AG09319 (cell line): ENCODE results near the gene FIGLA.

Source experiments
- DNase-seq: peaks from one replicate; pipeline ENCODE4 v3.0.0-alpha.2; 2010; ENCODE audit warnings: low read depth; ENCODE audit errors: extremely low read depth
- TF ChIP-seq, protein P1 (sequence below): IDR thresholded peaks from 2 replicates; pipeline ENCODE4 v1.5.1; 2011; ENCODE audit warnings: low read depth, mild to moderate bottlenecking, inconsistent platforms, low read length, moderate library complexity

FIGLA gene

DNA sequence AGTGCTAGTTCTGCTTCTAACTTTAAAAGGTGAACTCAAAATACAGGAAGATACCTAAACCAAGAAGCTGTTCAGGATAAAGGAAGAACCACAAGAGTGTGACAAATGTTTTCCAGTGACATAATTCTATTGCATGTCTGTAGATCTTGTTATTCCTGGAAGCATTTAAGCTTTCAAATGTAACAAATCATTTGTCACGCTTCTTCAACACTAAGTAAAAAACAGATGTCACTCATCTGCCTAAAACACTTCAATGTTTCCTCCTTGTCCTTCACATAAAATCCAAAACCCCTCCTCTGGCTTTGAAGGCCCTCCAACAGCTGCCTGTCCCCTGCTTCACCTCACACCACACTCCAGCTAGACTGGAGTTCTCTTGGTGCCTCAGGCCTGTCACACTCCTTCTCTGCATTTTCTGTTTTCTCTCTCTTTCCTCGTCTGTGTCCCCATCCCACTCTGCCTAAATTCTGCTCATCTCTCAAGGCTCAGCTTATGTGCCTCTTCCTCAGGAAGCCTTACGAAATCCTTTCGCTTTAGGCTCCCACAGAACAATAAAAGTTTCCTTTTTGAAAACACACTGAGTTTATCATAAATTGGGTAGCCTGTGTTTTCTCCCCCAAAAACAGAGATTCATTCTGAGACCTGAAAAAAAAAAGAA, 36.4 kb upstream of the FIGLA start:
- TF ChIP-seq, protein P1, sequence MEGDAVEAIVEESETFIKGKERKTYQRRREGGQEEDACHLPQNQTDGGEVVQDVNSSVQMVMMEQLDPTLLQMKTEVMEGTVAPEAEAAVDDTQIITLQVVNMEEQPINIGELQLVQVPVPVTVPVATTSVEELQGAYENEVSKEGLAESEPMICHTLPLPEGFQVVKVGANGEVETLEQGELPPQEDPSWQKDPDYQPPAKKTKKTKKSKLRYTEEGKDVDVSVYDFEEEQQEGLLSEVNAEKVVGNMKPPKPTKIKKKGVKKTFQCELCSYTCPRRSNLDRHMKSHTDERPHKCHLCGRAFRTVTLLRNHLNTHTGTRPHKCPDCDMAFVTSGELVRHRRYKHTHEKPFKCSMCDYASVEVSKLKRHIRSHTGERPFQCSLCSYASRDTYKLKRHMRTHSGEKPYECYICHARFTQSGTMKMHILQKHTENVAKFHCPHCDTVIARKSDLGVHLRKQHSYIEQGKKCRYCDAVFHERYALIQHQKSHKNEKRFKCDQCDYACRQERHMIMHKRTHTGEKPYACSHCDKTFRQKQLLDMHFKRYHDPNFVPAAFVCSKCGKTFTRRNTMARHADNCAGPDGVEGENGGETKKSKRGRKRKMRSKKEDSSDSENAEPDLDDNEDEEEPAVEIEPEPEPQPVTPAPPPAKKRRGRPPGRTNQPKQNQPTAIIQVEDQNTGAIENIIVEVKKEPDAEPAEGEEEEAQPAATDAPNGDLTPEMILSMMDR: no peak
- DNase-seq: no peak

DNA sequence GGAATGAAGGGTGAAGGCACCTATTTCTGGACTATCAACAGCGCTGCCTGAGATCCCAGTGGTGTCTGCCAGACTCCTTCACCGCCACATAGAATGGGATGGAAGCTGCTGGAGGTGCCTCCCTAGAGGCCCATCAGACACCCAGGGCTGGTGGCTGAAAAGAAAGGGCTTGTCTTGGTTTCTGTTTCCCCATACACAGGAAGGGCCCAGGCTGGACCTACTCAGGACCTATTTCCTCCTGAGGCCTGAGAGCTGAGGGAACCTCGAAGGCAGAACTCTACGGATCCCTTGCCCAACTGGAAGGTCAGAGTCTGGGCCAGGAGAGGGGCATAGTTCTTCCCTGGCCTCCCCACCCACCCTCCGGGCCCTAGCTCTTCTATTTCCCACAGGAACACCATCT, 32.8 kb upstream of the FIGLA start:
- TF ChIP-seq, protein P1: no peak
- no peak for DNase-seq

DNA sequence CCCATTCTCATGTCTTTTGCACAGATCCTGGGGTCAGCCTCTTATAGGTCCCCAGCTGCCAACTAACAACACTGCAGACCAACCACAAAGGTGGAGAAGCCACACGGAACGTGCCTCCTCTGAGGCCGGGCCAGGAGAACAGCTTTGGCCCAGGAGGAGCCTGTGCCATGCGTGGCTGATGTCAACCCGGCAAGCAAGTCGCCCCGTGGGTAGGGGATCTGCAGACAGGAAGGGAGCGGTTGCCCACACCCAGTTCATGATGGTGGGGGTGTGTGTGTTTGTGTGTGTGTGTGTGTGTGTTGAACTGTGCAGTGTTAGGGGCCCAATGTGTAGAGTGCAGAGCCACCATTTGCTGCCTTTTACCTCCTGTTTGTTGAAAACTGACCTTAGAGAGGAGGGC, 32.4 kb upstream of the FIGLA start:
- no peak for DNase-seq
- TF ChIP-seq, protein P1: no peak

DNA sequence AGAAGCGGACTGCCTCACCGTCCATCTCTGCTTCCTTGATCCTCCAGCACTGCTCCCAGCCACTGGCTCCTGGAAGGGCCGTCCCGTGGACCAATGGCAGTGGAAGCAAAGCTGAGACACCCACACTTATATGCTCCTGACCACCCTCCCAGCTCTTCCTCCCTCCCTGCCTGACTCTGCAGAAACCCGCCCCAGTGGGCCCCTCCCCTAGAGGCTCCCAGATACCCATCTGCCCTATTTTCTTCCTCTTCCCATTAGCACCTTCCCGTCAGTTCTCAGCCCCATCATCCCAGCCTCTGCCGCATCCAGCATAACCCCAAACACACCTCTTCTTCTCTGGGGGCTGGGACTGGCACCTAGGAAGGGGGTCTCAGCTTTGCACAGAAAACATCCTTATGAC, 30.1 kb upstream of the FIGLA start, which contains the start of gene CLEC4F:
CLEC4F (minus strand) TSS at position 101 of the 400 bp plus-strand sequence; CDS start at position 25, 76 bp downstream.
- TF ChIP-seq, protein P1: no peak
- no peak for DNase-seq

DNA sequence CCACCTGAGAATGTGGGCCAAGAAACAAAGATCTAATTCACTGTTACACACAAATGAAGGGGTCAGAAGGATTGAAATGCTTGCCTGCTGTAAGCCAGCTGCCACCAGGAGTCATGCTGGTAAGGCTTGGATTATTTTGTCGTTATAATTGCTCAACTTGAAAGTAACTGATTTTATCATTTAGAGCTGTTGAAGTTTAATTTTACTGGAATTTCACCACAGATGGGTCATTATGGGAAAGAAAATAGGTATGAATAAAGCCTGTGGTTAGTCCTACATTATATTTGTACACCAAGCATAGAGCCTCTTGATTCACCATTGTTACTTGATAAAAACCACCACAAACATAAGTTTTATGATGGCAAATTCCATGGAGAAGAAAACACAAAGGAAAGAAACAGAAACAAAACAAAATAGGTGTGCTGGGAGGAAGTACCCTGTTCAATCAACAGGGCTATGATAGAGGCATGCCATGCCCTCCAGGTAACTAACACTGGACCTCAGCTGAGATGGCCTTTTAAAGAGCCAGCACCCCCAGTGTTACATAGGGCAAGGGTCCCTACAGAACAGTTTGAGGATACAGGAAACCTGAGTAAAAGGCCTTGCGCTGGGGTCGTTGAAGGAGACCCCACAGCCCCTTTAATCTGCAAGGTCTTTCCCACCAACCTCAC, 27.0 kb upstream of the FIGLA start:
- no peak for DNase-seq

DNA sequence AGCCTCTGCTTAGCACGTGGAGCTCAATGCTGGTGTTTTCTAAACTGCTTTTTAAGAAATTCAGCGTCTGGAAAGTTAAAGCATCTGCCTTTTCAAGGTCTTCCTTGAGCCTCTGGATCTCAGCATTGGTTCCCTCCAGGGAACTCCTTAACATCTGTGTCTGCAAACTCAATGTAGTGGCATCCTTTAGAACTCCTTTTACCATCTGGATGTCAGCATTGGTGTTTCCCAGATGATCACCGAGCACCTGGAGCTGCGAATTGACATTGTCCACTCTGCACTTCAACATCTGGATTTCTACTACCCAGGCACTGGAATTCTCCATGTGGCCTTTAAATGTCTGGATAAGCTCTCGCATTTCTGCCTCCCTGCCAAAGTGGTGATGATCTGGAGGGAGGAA, 26.3 kb upstream of the FIGLA start:
- no peak for DNase-seq
- TF ChIP-seq, protein P1: no peak

More for the DNA sequence above, 27.0 kb upstream of the FIGLA start:
- TF ChIP-seq, protein P1: no peak
